ENCODE measurements around the gene CNIH3.

CNIH3 gene

GRCh38 chr1:224647449-224647848 lies 31.3 kb downstream of the CNIH3 start:
- no peak for ATAC-seq
- TF ChIP-seq POU6F1 (CRISPR knock-in tag; IDR thresholded peaks at IDR 0.05; ENCODE audit: borderline replicate concordance, low read depth): no peak
- no peak for TF ChIP-seq ESRRG (CRISPR knock-in tag; IDR thresholded peaks at IDR 0.05)
- TF ChIP-seq ZFP3 (CRISPR knock-in tag; IDR thresholded peaks at IDR 0.05): no peak
- no peak for TF ChIP-seq ZFP30 (CRISPR knock-in tag; IDR thresholded peaks at IDR 0.05)
- TF ChIP-seq ZNF70 (CRISPR knock-in tag; IDR thresholded peaks at IDR 0.05): no peak
- TF ChIP-seq ZNF565 (CRISPR knock-in tag; conservative IDR thresholded peaks at IDR 0.05; ENCODE audit: low read depth): no peak
- TF ChIP-seq CREB5 (CRISPR knock-in tag; IDR thresholded peaks at IDR 0.05; ENCODE audit: low read depth): no peak
- TF ChIP-seq RARB (CRISPR knock-in tag; IDR thresholded peaks at IDR 0.05): no peak
- TF ChIP-seq GLIS3 (CRISPR knock-in tag; IDR thresholded peaks at IDR 0.05): no peak
- TF ChIP-seq CSRNP3 (CRISPR knock-in tag; IDR thresholded peaks at IDR 0.05): no peak
- TF ChIP-seq ZC3H10 (CRISPR knock-in tag; IDR thresholded peaks at IDR 0.05): no peak
- no peak for TF ChIP-seq SNAI2 (CRISPR knock-in tag; IDR thresholded peaks at IDR 0.05)

GRCh38 chr1:224650290-224650689 lies 34.2 kb downstream of the CNIH3 start:
- no peak for TF ChIP-seq BACH2 (CRISPR knock-in tag; IDR thresholded peaks at IDR 0.05; ENCODE audit: borderline replicate concordance)
- no peak for ATAC-seq

- ATAC-seq: no peak
- TF ChIP-seq ZFP30 (CRISPR knock-in tag; IDR thresholded peaks at IDR 0.05) (no peak), ZFP3 (CRISPR knock-in tag; IDR thresholded peaks at IDR 0.05) (no peak), ZC3H10 (CRISPR knock-in tag; IDR thresholded peaks at IDR 0.05) (no peak), CSDC2 (CRISPR knock-in tag; IDR thresholded peaks at IDR 0.05) (no peak), BACH2 (CRISPR knock-in tag; IDR thresholded peaks at IDR 0.05; ENCODE audit: borderline replicate concordance) (no peak), PPARA (CRISPR knock-in tag; IDR thresholded peaks at IDR 0.05; ENCODE audit: borderline replicate concordance) (no peak), ESRRG (CRISPR knock-in tag; IDR thresholded peaks at IDR 0.05) (no peak), ARNTL (CRISPR knock-in tag; IDR thresholded peaks at IDR 0.05; ENCODE audit: borderline replicate concordance, low read depth) (no peak), GLIS3 (CRISPR knock-in tag; IDR thresholded peaks at IDR 0.05) (no peak), ZNF70 (CRISPR knock-in tag; IDR thresholded peaks at IDR 0.05) (no peak), TSHZ2 (CRISPR knock-in tag; IDR thresholded peaks at IDR 0.05) (no peak), ISL1 (CRISPR knock-in tag; IDR thresholded peaks at IDR 0.05) (no peak), OSR1 (CRISPR knock-in tag; IDR thresholded peaks at IDR 0.05) (no peak), ZNF8 (CRISPR knock-in tag; IDR thresholded peaks at IDR 0.05) (no peak), TCF4 (CRISPR knock-in tag; IDR thresholded peaks at IDR 0.05; ENCODE audit: borderline replicate concordance) (no peak), CREB5 (CRISPR knock-in tag; IDR thresholded peaks at IDR 0.05; ENCODE audit: low read depth) (no peak), POU6F1 (CRISPR knock-in tag; IDR thresholded peaks at IDR 0.05; ENCODE audit: borderline replicate concordance, low read depth) (no peak), RARB (CRISPR knock-in tag; IDR thresholded peaks at IDR 0.05) (no peak), ZNF565 (CRISPR knock-in tag; conservative IDR thresholded peaks at IDR 0.05; ENCODE audit: low read depth) (no peak), PATZ1 (CRISPR knock-in tag; IDR thresholded peaks at IDR 0.05; ENCODE audit: borderline replicate concordance) (no peak)
Measured at GRCh38 chr1:224651188-224651587, 35.1 kb downstream of the CNIH3 start.

Measured in SK-N-SH treated with all-trans-retinoic acid at 6 μM for 48 hours (cell line).